DOHH2 (cell line): ENCODE measurements around the gene SRD5A2.

ENCODE experiments used
- CTCF ChIP-seq: fragments of 200-600 bp; sonication (generic); IDR thresholded peaks from one replicate; pipeline ENCODE4 v1.5.1; 2014; ENCODE audit warnings: antibody characterized with exemption, mild to moderate bottlenecking, low read depth, low read length; ENCODE audit not compliant: poor library complexity, severe bottlenecking
- EZH2phosphoT487 ChIP-seq: fragments of 200-600 bp; sonication (generic); IDR thresholded peaks from 2 replicates; pipeline ENCODE4 v1.6.1; 2017; ENCODE audit warnings: borderline replicate concordance, mild to moderate bottlenecking, antibody characterized with exemption, low read length, moderate library complexity, mixed read lengths

GRCh38 chr2:31563273-31563839, 17.4 kb downstream of the SRD5A2 start:
- TF ChIP-seq CTCF (no peak), EZH2phosphoT487 (no peak)
